Lower leg skin (tissue), 3 donors: ENCODE measurements around the gene DLGAP4.

Experiments
- POLR2A ChIP-seq, 2 donors: fragments of 450-650 bp; IDR thresholded peaks; one replicate each; pipeline ENCODE4 v1.6.1; 2016 to 2017; ENCODE audit warnings: antibody characterized with exemption in 2 of 2, mild to moderate bottlenecking in 1 of 2, moderate library complexity in 1 of 2
- TF ChIP-seq, protein P1 (sequence below), 3 donors: fragments of 450-650 bp; IDR thresholded peaks; one replicate each; pipeline ENCODE4 v1.5.1; 2016; ENCODE audit warnings: antibody characterized with exemption in 3 of 3, mild to moderate bottlenecking in 3 of 3, moderate library complexity in 2 of 3

- no peak for TF ChIP-seq POLR2A (IDR thresholded peaks at IDR 0.05)
- TF ChIP-seq, protein P1, sequence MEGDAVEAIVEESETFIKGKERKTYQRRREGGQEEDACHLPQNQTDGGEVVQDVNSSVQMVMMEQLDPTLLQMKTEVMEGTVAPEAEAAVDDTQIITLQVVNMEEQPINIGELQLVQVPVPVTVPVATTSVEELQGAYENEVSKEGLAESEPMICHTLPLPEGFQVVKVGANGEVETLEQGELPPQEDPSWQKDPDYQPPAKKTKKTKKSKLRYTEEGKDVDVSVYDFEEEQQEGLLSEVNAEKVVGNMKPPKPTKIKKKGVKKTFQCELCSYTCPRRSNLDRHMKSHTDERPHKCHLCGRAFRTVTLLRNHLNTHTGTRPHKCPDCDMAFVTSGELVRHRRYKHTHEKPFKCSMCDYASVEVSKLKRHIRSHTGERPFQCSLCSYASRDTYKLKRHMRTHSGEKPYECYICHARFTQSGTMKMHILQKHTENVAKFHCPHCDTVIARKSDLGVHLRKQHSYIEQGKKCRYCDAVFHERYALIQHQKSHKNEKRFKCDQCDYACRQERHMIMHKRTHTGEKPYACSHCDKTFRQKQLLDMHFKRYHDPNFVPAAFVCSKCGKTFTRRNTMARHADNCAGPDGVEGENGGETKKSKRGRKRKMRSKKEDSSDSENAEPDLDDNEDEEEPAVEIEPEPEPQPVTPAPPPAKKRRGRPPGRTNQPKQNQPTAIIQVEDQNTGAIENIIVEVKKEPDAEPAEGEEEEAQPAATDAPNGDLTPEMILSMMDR (IDR thresholded peaks at IDR 0.05), result no peak
Observed at GRCh38 chr20:36311141-36311853, 5.2 kb downstream of the DLGAP4 start.
